Femur (tissue), 1 donor: ENCODE measurements around the gene DLAT.
"Not testable (repeated sequence)": the region's sequence is repeated elsewhere in the genome, so short reads cannot be mapped to it uniquely, and the experiment has no call there.

Experiments used
- DNase-seq: peaks from one replicate; pipeline ENCODE4 v3.0.0-alpha.2; 2017

DLAT gene

DNA sequence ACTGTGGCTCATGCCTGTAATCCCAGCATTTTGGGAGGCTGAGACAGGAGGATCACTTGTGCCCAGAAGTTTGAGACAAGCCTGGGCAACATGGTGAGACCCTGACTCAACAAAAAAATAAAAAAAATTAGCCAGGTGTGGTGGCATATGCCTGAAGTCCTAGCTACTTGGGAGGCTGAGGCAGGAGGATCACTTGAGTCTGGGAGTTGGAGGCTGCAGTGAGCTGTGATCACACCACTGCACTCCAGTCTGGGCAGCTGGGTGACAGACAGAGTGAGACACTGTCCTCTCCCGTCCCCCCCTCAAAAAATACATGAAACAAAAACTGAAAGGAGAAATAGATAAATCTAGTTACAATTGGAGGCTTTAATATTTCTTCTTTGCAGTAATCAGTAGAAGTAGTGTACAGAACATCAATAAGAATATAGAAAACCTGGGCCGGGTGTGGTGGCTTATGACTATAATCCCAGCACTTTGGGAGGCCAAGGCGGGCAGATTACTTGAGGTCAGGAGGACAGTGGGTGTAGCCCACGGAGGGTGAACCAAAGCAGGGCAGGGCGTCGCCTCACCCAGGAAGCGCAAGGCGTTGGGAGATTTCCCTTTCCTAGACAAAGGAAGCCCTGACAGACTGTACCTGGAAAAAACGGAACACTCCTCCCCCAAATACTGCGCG is 19.6 kb upstream of the DLAT start:
- no peak for DNase-seq

DNA sequence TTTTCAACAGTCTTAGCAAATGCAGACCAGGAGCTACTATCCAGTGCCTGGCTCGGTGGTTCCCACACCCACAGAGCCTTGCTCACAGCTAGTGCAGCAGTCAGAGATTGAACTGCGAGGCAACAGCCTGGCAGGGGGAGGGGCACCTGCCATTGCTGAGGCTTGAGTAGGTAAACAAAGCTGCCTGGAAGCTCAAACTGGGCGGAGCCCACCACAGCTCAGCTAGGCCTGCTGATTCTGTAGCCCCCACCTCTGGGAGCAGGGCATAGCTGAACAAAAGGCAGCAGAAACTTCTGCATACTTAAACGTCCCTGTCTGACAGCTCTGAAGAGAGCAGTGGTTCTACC is 19.1 kb upstream of the DLAT start:
- not testable (repeated sequence) for DNase-seq

- DNase-seq = not testable (repeated sequence)
These were observed 13.8 kb upstream of the DLAT start for GRCh38 chr11:112011451-112011850.

GRCh38 chr11:112012874-112013273 is 12.3 kb upstream of the DLAT start:
- no peak for DNase-seq

DNA sequence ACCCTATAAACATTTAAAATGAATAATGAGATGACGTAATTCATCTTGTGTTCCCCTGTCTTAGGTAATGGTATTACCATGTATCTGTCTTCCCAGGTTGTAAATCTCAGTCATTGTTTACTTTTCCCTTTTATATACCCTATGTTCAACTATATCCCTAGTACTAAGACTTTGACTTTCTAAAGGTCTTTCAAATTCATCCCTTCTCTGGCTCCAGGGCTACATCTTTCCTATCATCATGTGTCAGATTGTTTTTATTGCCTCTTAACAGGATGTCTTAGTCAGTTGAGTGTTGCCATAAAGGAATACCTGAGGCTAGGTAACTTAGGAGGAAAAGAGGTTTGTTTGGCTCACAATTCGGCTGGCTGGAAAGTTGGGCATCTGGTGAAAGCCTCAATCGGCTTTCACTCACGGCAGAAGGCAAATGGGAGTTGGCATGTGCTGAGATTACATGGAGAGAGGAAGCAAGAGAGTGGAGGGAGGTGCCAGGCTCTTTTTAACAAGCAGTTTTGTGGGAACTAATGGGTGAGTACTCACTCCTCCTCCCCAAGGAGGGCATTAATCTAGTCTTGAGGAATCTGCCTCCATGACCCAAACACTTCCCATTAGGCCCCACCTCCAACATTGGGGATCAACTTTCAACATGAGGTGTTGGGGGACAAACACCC is 11.6 kb upstream of the DLAT start:
- no peak for DNase-seq

DNA sequence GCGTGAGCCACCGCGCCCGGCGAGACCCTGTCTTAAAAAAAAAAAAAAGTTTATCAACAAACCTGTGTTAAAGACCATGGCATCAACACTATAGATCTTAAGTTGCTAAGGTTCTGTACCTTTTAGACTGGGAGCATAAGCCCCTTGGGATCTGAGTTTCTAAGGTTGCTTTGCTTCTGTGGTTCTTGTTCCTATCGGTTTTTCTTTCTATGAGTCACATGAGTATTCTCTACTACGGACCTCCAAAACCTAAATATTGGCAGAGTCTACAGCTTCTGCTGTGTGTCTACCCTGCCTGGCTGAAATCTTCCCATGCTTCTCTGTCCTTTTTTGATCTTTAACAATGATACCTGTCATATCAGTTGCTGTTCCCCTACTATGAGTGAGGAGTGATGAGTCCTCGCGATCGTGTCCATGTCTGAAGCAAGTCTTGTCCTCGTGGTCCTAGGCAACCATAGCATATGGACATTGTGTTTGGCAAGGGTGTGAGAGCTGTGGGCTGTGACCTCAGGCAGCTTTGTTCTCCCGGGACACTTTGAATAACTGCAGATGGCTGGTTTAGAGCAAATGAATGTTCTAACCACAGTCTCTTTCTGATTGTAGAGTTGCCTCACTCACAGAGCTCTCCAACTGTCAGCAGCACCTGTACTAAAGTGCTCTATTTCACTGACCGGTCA is 9.0 kb upstream of the DLAT start:
- DNase-seq = no peak

GRCh38 chr11:112016765-112017376 is 8.3 kb upstream of the DLAT start:
- DNase-seq = no peak

DNA sequence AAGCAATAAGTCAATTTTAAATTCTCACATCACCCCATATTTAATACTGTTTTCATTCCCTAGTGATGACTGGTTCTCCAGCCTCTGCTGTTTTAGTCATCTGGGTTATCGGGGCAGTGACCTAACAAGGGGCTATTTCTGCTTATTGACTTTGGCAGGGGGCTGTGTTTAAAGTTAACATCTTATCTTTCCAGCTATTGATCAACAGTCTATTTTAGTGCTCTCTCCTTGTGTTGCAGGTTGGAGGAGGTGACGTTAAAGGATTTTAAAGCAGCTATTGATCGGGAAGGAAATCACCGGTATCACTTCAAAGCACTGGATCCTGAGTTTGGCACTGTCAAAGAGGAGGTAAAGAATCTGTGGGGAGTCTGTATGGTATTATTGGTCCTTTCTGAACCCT is 7.7 kb upstream of the DLAT start:
- no peak for DNase-seq

- no peak for DNase-seq
These were observed 6.1 kb upstream of the DLAT start for GRCh38 chr11:112019066-112019465.

DNA sequence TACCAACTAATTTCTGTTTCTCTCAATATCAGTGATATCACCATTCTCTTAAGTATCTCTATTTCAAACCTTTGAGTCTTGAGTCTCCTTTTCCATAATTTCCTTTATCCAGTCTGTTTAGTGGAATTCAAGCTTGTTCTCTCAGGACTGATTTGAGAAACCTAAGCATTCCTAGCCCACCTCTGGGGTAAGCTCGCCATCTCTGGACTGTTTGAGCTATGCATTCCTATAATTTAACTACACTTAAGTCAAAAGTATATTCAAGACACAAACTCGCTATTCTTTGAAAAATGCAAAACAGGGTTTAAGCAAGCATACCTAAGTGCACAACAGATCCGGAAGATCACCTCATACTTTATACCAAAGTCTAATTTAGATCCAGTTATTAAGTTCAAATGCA is 2.1 kb upstream of the DLAT start:
- DNase-seq = no peak

DNA sequence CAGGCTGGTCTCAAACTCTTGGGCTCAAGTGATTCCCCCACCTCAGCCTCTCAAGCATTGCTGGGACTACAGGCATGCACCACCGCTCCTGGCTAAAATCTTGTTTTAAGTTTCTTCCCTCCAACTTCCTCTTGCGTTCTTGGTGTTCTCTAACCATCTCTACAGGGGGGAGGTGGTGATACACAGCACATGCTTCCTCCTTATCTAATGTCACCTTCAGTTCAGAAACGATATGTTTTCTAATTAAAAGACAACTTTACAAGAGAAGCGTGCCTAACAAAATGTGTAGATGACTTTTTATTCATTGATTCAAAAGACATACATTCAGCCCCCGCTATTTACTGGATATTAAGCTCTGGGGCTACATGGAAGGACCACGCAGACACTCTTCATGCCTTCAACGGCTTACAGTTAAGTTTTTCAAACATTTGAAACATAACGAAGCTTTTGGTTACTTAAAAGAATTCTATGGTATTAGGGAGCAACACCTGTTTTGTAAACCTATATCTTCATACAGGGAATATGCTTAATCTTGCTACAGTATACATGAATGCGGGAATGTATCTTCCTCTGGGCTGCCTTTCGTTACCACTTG is 933 bp upstream of the DLAT start:
- DNase-seq = no peak

GRCh38 chr11:112025707-112026106 is 499 bp downstream of the DLAT start:
- DNase-seq = no peak

- not testable (repeated sequence) for DNase-seq
These were observed 1.7 kb downstream of the DLAT start for GRCh38 chr11:112026784-112027410.

- DNase-seq = no peak
These were observed 4.3 kb downstream of the DLAT start for GRCh38 chr11:112029460-112029859.

DNA sequence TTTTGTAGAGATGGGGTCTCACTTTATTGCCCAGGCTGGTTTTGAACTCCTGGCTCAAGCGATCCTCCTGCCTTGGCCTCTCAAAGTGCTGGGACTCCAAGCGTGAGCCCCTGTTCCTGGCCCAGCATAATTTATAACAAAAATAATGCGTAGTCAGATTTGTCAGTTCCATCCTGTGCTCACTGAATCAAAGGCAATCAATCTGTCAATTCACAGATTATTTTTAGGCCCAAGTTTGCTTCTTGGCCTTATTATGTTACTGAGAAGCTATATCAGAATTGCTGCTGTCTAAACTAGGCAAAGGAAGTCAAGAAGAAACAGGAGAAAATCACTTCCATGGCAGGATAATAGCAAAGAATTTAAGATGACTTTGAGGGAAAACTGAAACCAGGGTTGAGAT is 8.7 kb downstream of the DLAT start:
- no peak for DNase-seq

DNA sequence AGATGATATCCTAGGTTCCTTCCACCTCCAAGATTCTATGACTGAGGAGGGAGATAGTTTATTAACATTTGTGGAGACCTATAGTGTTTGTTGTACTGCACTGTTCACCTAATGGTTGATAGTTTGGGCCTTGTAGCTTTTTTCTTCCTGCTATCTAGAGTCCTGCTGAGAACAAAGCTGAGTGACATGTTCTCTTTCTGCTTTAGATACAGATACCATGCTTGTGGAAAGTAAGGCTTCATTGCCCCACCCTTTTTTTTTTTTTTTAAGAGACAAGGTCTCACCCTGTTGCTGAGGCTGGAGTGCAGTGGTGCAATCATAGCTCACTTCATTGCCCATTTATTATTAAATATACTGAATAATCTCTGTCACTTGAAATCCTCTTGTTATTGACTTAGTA is 12.3 kb downstream of the DLAT start:
- no peak for DNase-seq

- no peak for DNase-seq
These were observed 17.2 kb downstream of the DLAT start for GRCh38 chr11:112042161-112042960.

GRCh38 chr11:112042961-112043304 is 17.7 kb downstream of the DLAT start:
- DNase-seq = no peak

- no peak for DNase-seq
These were observed 19.8 kb downstream of the DLAT start for GRCh38 chr11:112044961-112045360.

DNA sequence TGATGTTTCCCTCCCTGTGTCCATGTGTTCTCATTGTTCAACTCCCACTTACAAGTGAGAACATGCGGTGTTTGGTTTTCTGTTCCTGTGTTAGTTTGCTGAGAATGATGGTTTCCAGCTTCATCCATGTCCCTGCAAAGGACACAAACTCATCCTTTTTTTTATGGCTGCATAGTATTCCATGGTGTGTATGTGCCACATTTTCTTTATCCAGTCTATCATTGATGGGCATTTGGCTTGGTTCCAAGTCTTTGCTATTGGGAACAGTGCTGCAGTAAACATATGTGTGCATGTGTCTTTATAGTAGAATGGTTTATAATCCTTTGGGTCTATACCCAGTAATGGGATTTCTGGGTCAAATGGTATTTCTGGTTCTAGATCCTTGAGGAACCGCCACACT is 21.4 kb downstream of the DLAT start:
- not testable (repeated sequence) for DNase-seq

DNA sequence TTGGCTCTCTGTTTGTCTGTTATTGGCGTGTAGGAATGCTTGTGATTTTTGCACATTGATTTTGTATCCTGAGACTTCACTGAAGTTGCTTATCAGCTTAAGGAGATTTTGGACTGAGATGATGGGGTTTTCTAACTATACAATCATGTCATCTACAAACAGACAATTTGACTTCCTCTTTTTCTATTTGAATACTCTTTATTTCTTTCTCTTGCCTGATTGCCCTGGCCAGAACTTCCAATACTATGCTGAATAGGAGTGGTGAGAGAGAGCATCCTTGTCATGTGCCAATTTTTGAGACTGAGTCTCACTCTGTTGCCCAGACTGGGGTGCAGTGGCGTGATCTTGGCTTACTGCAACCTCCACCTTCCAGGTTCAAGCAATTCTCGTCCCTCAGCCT is 23.0 kb downstream of the DLAT start:
- DNase-seq = not testable (repeated sequence)

DNA sequence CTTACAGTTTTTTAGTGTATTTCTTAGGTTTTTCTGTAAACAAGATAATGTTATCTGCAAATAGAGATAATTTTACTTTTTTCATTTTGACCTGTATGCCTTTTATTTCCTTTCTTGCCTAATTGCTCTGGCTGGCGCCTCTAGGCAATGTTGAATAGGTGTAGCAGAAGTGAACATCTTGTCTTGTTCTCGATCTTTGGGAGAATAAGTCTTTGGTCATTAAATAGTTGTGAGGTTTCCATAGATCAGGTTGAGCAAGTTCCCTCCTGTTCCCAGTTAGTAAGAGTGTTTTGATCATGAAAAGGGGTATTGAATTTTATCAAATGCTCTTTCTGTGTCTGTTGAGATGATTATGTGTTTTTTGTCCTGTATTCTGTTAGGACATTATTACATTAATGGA is 24.6 kb downstream of the DLAT start:
- no peak for DNase-seq
